H1 (cell line): ENCODE measurements around the gene ZNF831. TPM values are rescaled to one million over a fixed set of nuclear protein-coding genes. Genes with fewer than 3 reads are reported as not detected.

ENCODE experiments used
- TEAD4 ChIP-seq: IDR thresholded peaks from 2 replicates; pipeline ENCODE4 v1.6.1; 2012; ENCODE audit warnings: low read depth, low read length, inconsistent platforms, mixed read lengths
- polyA plus RNA-seq, 7 experiments: library from polyadenylated mRNA; depleted of rRNA in 3 of 7; stranded (reverse) in 5 of 7; unstranded in 2 of 7; fragments of >200 nt in 5 of 7; fragments of 200-250 nt in 2 of 7; gene quantifications; 1 replicate in 5 of 7; 2 replicates in 1 of 7; 4 replicates in 1 of 7; pipeline versions ENCODE4 v1.2.1 to v1.2.3, GENCODE V29; 2011 to 2013; ENCODE audit warnings: missing spikeins in 2 of 7, mixed read lengths in 2 of 7
- total RNA-seq: library from RNA; stranded (reverse); fragmentation: NEBNext Ultra II Directional; extraction: Animal tissue kit (Norgen Biotek cat#: 25700); gene quantifications from 2 replicates; pipeline ENCODE4 v1.2.1, GENCODE V29; 2021

Gene ZNF831
- total and polyA plus RNA-seq, 2 of the 8 experiments (the other 6 are each of a cell fraction or from before 2014, with no cell fraction given), result not detected

DNA sequence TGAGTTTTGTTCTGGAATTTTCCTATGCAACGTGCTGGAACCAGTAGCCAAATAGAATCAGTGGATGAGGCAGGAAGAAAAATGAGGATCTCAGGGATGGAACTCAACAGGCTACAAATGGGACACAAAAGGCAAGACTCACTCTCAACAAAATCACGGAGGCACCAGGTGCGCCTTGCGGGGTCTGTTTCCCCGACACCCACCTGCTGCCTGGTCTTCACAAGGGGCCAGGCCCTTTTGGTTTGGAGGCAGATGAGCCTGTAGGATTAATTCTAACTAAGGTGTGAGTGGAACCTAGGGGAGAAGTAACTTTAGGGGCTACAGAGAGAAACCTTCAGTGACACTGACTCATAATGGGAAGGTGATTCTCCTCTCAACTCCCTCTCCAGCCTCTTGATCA is 56.5 kb downstream of the ZNF831 start (continued):
- TF ChIP-seq TEAD4, result no peak
